Thoracic aorta (tissue), 2 donors: ENCODE results near the gene AEN. TPM values are rescaled to one million over a fixed set of nuclear protein-coding genes. Genes with fewer than 3 reads are reported as not detected.

Experiments used
- ATAC-seq: fragments of 150-250 bp; one replicate; pipeline ENCODE4 v1.8.0; 2017; ENCODE audit warnings: low read depth; ENCODE audit not compliant: insufficient number of reproducible peaks, low FRiP score
- DNase-seq: peaks from one replicate; pipeline ENCODE4 v3.0.0-alpha.2; 2020; ENCODE audit warnings: low spot score
- H3K27ac ChIP-seq, 2 donors: fragments of 200-600 bp; sonication (generic); 1 replicate in 1 of 2; 2 replicates in 1 of 2; pipeline ENCODE4 v1.5.1; 2016; ENCODE audit warnings: mild to moderate bottlenecking in 2 of 2, moderate library complexity in 2 of 2
- H3K27me3 ChIP-seq: fragments of 200-600 bp; sonication (generic); replicated peaks from 2 replicates; pipeline ENCODE4 v1.6.0; 2016; ENCODE audit warnings: mild to moderate bottlenecking; ENCODE audit not compliant: insufficient read depth
- H3K36me3 ChIP-seq: fragments of 200-600 bp; sonication (generic); one replicate; pipeline ENCODE4 v1.5.1; 2016
- H3K4me1 ChIP-seq, 2 donors: fragments of 200-600 bp; sonication (generic); 1 replicate in 1 of 2; 2 replicates in 1 of 2; pipeline versions ENCODE4 v1.5.1 to v1.6.0; 2016; ENCODE audit warnings: low read depth in 2 of 2, mild to moderate bottlenecking in 1 of 2; ENCODE audit not compliant: control insufficient read depth in 1 of 2
- H3K4me3 ChIP-seq: fragments of 200-600 bp; sonication (generic); 2 replicates; pipeline ENCODE4 v1.5.1; 2016; ENCODE audit warnings: mild to moderate bottlenecking
- H3K9me3 ChIP-seq: fragments of 200-600 bp; sonication (generic); 2 replicates; pipeline ENCODE4 v1.5.1; 2016
- CTCF ChIP-seq: fragments of 200-600 bp; sonication (generic); IDR thresholded peaks from one replicate; pipeline ENCODE4 v1.5.1; 2019; ENCODE audit warnings: antibody characterized with exemption
- total RNA-seq, 2 donors: library from RNA; depleted of rRNA; stranded (reverse); fragments of >200 nt; gene quantifications; one replicate each; pipeline versions ENCODE4 v1.1.0 to v1.2.3, GENCODE V29; 2016

Gene AEN
- total RNA-seq, 2 donors from 2014 or later = 36.0 to 36.3 TPM

GRCh38 chr15:88664151-88664778 is 43.1 kb downstream of the AEN start:
- Histone ChIP-seq H3K27ac (no peak overlapping the region), H3K4me3 (no peak overlapping the region), H3K27me3 (no peaks in the 10 kb centered on the region), H3K4me1 (peaks cover 16 to 31% of the 10 kb centered on the region in 2 donors), H3K9me3 (no peaks in the 10 kb centered on the region), H3K36me3 (no peaks in the 10 kb centered on the region)
- no peak for DNase-seq
- ATAC-seq = no peak
- no peak for TF ChIP-seq CTCF

- H3K4me1 ChIP-seq = no peaks in the 10 kb centered on the region
Measured at GRCh38 chr15:88674661-88675060, 53.5 kb downstream of the AEN start.

DNA sequence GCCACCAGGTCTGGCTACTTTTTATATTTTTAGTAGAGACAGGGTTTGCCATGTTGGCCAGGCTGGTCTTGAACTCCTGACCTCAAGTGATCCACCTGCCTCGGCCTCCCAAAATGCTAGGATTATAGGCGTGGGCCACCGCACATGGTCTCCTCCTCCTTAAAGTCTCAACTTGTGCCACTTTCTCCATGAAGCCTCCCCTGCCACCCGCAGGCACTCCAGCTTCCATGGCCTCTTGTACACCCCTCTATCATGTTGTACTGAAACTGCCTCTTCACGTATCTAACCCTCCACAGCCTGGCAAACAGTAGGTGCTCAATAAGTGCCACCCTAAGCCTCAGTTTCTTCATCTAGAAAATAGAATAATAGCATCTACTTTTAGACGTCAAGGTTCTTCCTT is 57.6 kb downstream of the AEN start:
- Histone ChIP-seq H3K36me3 (no peaks in the 10 kb centered on the region), H3K4me1 (no peaks in the 10 kb centered on the region), H3K4me3 (no peak overlapping the region), H3K27ac (no peak overlapping the region), H3K9me3 (no peaks in the 10 kb centered on the region), H3K27me3 (no peaks in the 10 kb centered on the region)
- DNase-seq (no peak), ATAC-seq (no peak)
- TF ChIP-seq CTCF = no peak

More at GRCh38 chr15:88674661-88675060, 53.5 kb downstream of the AEN start:
- no peak for ATAC-seq
- TF ChIP-seq CTCF = no peak
- Histone ChIP-seq H3K36me3 (no peaks in the 10 kb centered on the region), H3K4me3 (no peak overlapping the region), H3K9me3 (no peaks in the 10 kb centered on the region), H3K27ac (no peak overlapping the region), H3K27me3 (no peaks in the 10 kb centered on the region)
- DNase-seq = no peak

DNA sequence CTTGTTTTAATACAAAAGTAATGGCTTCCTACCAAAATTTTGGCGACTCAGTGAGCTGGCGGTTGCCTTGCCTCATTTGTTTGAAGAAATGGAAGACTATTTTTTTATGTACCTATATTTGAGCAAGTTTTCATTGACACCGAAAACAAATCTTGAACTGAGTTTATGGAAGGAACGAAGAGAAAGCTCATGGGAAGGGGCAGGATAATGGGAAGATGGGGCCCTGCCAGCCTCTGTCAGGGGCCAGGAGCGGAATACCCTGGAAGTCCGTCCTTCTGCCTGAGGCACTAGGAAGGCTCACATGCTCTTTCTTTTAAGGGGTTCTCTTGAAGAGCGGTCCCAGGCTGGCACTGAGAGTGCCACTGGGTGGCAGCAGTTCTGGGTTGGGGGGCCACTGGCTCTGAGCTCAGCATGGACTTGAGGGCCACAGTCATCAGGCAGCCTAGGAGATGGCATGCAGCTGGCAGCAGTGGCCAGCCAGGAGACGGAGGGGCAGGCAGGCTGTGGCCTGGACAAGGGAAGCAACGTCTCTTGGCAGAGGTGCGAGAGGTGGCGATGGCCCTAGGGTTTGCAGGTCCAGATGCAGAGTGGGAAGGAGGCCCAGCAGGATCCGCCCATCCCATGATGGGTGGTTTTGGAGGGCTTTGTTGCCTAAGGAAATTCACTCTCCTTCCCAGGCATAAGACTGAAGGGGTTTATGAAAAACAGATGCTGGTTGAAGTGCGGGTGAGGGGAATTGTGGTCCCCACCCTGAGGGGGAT is 59.3 kb downstream of the AEN start:
- H3K27me3 ChIP-seq = no peaks in the 10 kb centered on the region
- DNase-seq (no peak), ATAC-seq (no peak)
- H3K36me3 ChIP-seq = no peaks in the 10 kb centered on the region
- no peak for TF ChIP-seq CTCF
- no peak overlapping the region for H3K27ac ChIP-seq
- H3K9me3 ChIP-seq = no peaks in the 10 kb centered on the region
- no peak overlapping the region for H3K4me3 ChIP-seq
- no peaks in the 10 kb centered on the region for H3K4me1 ChIP-seq

GRCh38 chr15:88681610-88682221 is 60.6 kb downstream of the AEN start:
- no peaks in the 10 kb centered on the region for H3K9me3 ChIP-seq
- no peak overlapping the region for H3K4me3 ChIP-seq
- H3K36me3 ChIP-seq = no peaks in the 10 kb centered on the region
- no peaks in the 10 kb centered on the region for H3K27me3 ChIP-seq
- no peak overlapping the region for H3K27ac ChIP-seq
- no peak for DNase-seq
- H3K4me1 ChIP-seq = no peaks in the 10 kb centered on the region
- no peak for TF ChIP-seq CTCF
- no peak for ATAC-seq
